Left lung (tissue), 10 donors: ENCODE measurements around the gene CTSE. TPM values are rescaled to one million over a fixed set of nuclear protein-coding genes. Genes with fewer than 3 reads are reported as not detected.

Experiments used
- ATAC-seq: fragments of 200-7000 bp; cut with Tn5 transposase; one replicate; pipeline ENCODE4 v1.9.1; 2020; ENCODE audit warnings: moderate library complexity
- DNase-seq, 4 donors: peaks; one replicate each; pipeline ENCODE4 v3.0.0-alpha.2; 2013 to 2020
- H3K27ac ChIP-seq, 2 donors: fragments of 200-600 bp; sonication (generic) in 1 of 2; one replicate each; pipeline versions ENCODE4 v1.5.0 to v1.8.0; 2020 to 2021
- H3K27me3 ChIP-seq, 2 donors: fragments of 200-600 bp; sonication (generic) in 1 of 2; one replicate each; pipeline versions ENCODE4 v1.5.0 to v1.8.0; 2020 to 2021
- H3K36me3 ChIP-seq, 2 donors: fragments of 200-600 bp; sonication (generic) in 1 of 2; one replicate each; pipeline versions ENCODE4 v1.5.0 to v1.8.0; 2020 to 2021
- H3K4me1 ChIP-seq, 2 donors: fragments of 200-600 bp; one replicate each; pipeline ENCODE4 v1.8.0; 2021
- H3K4me3 ChIP-seq, 2 donors: fragments of 200-600 bp; sonication (generic) in 1 of 2; one replicate each; pipeline versions ENCODE4 v1.5.0 to v1.8.0; 2020 to 2021; ENCODE audit warnings: mild to moderate bottlenecking in 1 of 2
- H3K9me3 ChIP-seq, 2 donors: fragments of 200-600 bp; sonication (generic) in 1 of 2; one replicate each; pipeline versions ENCODE4 v1.5.0 to v1.8.0; 2020 to 2021
- CTCF ChIP-seq, 2 donors: fragments of 200-600 bp; sonication (generic) in 1 of 2; IDR thresholded peaks; one replicate each; pipeline versions ENCODE4 v1.5.0 to v1.8.0; 2021; ENCODE audit warnings: antibody characterized with exemption in 2 of 2
- intact Hi-C, 2 donors: fragments of 100-400 bp; cut with DNase I; formaldehyde crosslinking; loops; one replicate each; pipeline versions ENCODE4 v1.11.2 to v1.14.2; 2022
- polyA plus RNA-seq, 6 donors: library from polyadenylated mRNA; unstranded; fragments of 120-200 nt; gene quantifications; one replicate each; pipeline ENCODE4 v1.2.1, GENCODE V29; 2013; ENCODE audit not compliant: insufficient read length in 6 of 6
- total RNA-seq, 2 donors: library from RNA; stranded (reverse); fragmentation: NEBNext Ultra II Directional; extraction: Animal tissue kit (Norgen Biotek cat#: 25700); gene quantifications; one replicate each; pipeline ENCODE4 v1.2.1, GENCODE V29; 2021
- donor health status: DM: no; HTN: yes; CAD: no.
- donor health status: DM: no; HTN: no; CAD: no.

CTSE gene
- total and polyA plus RNA-seq, 8 donors, result 0.35 to 624 (median 0.62) TPM

GRCh38 chr1:206010060-206010459 is 13.6 kb downstream of the CTSE start:
- ATAC-seq, result no peak
- DNase-seq, result no peak
- H3K4me1 ChIP-seq, result peaks cover 0 to 26% of the 10 kb centered on the region in 2 donors
- H3K4me3 ChIP-seq, result no peak overlapping the region
- intact Hi-C loops, result no loop called here
- no peak overlapping the region for H3K27ac ChIP-seq
- H3K36me3 ChIP-seq, result no peaks in the 10 kb centered on the region
- H3K9me3 ChIP-seq, result no peaks in the 10 kb centered on the region
- no peak for TF ChIP-seq CTCF (IDR thresholded peaks at IDR 0.05)
- H3K27me3 ChIP-seq, result no peaks in the 10 kb centered on the region

- H3K27me3 ChIP-seq, result no peaks in the 10 kb centered on the region
- no peaks in the 10 kb centered on the region for H3K36me3 ChIP-seq
- no peak for DNase-seq
- peaks cover 11 to 27% of the 10 kb centered on the region in 2 donors for H3K4me1 ChIP-seq
- TF ChIP-seq CTCF (IDR thresholded peaks at IDR 0.05), result no peak
- H3K27ac ChIP-seq, result no peak overlapping the region
- no peak for ATAC-seq
- H3K4me3 ChIP-seq, result no peak overlapping the region
- intact Hi-C loops, result no loop called here
- H3K9me3 ChIP-seq, result no peaks in the 10 kb centered on the region
Observed at GRCh38 chr1:206006946-206007345, 16.7 kb downstream of the CTSE start.

GRCh38 chr1:206005778-206006180 is 17.9 kb downstream of the CTSE start:
- Histone ChIP-seq H3K27me3 (no peaks in the 10 kb centered on the region), H3K36me3 (no peaks in the 10 kb centered on the region), H3K27ac (no peak overlapping the region), H3K4me3 (no peak overlapping the region), H3K9me3 (no peaks in the 10 kb centered on the region), H3K4me1 (peaks cover 19 to 33% of the 10 kb centered on the region in 2 donors)
- ATAC-seq (no peak), DNase-seq (peak in 1 of 4 donors; percentile 72)
- intact Hi-C loops, result no loop called here
- no peak for TF ChIP-seq CTCF (IDR thresholded peaks at IDR 0.05)

- ATAC-seq, result no peak
- Histone ChIP-seq H3K27ac (no peak overlapping the region), H3K36me3 (no peaks in the 10 kb centered on the region), H3K4me3 (no peak overlapping the region), H3K27me3 (no peaks in the 10 kb centered on the region), H3K4me1 (peaks cover 19 to 39% of the 10 kb centered on the region in 2 donors), H3K9me3 (no peaks in the 10 kb centered on the region)
- DNase-seq, result no peak
- intact Hi-C loops, result no loop called here
- TF ChIP-seq CTCF (IDR thresholded peaks at IDR 0.05), result no peak
Observed at GRCh38 chr1:206005234-206005633, 18.5 kb downstream of the CTSE start.

- DNase-seq (peak in 1 of 4 donors; percentile 24), ATAC-seq (no peak)
- intact Hi-C loops, result no loop called here
- Histone ChIP-seq H3K36me3 (no peaks in the 10 kb centered on the region), H3K9me3 (no peaks in the 10 kb centered on the region), H3K4me3 (no peak overlapping the region), H3K27me3 (no peaks in the 10 kb centered on the region), H3K27ac (no peak overlapping the region), H3K4me1 (peaks cover 19 to 39% of the 10 kb centered on the region in 2 donors)
- TF ChIP-seq CTCF (IDR thresholded peaks at IDR 0.05), result no peak
Observed at GRCh38 chr1:206004826-206005225, 18.9 kb downstream of the CTSE start.
